Choroid plexus epithelial cell (primary cell): Measurements from ENCODE around the gene ASB13.

Source experiments
- DNase-seq: peaks from one replicate; pipeline ENCODE4 v3.0.0-alpha.2; 2010; ENCODE audit warnings: low read depth
- H3K4me3 ChIP-seq: 2 replicates; pipeline ENCODE4 v1.5.1; 2011; ENCODE audit warnings: low read depth, mild to moderate bottlenecking, control low read depth, low read length, moderate library complexity
- TF ChIP-seq, protein P1 (sequence below): conservative IDR thresholded peaks from 2 replicates; pipeline ENCODE4 v1.5.1; 2011; ENCODE audit warnings: low read depth, mild to moderate bottlenecking, control low read depth, inconsistent platforms, low read length, moderate library complexity

ASB13 gene

DNA sequence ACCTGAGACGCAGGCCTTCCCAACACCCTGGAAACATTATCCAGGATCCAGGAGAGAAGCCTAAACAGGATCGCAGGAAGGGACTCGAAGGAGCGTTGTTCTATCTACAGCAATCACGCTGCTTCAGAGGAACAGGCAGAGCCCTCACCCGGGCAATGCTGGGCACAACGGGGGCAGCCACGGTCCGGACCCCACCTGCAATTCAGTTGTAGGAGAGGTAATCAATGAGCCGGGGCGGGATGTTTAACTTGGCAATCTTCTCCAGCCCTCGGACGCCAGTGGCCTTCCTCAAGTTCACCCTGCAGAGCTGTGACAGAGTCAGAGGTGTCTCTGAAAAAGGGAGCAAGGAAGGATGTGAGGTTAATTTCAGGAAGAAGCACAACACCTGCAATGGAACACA lies 25.9 kb downstream of the ASB13 start:
- no peak for DNase-seq
- TF ChIP-seq, protein P1, sequence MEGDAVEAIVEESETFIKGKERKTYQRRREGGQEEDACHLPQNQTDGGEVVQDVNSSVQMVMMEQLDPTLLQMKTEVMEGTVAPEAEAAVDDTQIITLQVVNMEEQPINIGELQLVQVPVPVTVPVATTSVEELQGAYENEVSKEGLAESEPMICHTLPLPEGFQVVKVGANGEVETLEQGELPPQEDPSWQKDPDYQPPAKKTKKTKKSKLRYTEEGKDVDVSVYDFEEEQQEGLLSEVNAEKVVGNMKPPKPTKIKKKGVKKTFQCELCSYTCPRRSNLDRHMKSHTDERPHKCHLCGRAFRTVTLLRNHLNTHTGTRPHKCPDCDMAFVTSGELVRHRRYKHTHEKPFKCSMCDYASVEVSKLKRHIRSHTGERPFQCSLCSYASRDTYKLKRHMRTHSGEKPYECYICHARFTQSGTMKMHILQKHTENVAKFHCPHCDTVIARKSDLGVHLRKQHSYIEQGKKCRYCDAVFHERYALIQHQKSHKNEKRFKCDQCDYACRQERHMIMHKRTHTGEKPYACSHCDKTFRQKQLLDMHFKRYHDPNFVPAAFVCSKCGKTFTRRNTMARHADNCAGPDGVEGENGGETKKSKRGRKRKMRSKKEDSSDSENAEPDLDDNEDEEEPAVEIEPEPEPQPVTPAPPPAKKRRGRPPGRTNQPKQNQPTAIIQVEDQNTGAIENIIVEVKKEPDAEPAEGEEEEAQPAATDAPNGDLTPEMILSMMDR = no peak
- no peak overlapping the region for H3K4me3 ChIP-seq

DNA sequence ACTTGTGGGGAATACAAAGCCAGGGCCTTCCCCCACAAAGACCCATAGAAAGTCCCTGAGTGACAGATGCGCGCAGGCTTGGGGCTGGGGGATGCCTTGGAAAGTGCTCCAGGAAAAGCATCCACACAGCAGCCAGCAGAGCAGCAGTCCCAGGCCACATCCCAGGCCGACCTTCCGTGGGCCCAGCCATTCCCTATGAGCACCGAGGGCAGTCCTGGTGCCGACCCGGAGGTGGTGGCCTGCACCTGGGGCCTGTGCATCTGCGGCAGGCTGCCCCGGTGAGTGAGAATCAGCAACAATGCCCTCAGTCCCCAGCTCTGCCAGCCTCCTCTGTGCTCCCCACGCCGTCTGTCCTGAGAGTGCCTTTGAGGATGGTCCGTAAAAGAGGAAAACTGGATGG lies 26.4 kb downstream of the ASB13 start:
- DNase-seq = no peak
- H3K4me3 ChIP-seq = no peak overlapping the region
- TF ChIP-seq, protein P1 = no peak

GRCh38 chr10:5639066-5639465 lies 27.3 kb downstream of the ASB13 start:
- H3K4me3 ChIP-seq = no peak overlapping the region
- TF ChIP-seq, protein P1 = no peak
- no peak for DNase-seq

DNA sequence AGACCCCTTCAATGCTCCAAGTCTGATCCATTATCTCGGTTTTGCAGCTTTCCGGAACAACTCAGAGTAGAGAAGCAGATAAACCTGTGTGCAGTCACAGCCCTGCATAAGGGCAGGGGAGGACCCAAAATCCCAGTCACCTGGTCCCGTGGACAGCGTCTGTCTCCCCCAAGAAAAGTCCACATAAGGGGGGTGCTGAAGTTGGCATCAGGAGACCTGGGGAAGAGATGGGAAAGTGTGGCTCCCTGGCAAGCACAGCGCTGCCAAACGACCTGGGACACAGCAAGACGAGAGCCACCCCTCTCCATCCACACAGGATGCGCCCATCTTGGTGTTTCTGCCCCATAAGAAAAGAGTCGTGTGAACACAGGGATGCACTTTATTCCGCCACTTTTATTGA lies 27.9 kb downstream of the ASB13 start:
- no peak for DNase-seq
- H3K4me3 ChIP-seq = no peak overlapping the region
- TF ChIP-seq, protein P1 = no peak

DNA sequence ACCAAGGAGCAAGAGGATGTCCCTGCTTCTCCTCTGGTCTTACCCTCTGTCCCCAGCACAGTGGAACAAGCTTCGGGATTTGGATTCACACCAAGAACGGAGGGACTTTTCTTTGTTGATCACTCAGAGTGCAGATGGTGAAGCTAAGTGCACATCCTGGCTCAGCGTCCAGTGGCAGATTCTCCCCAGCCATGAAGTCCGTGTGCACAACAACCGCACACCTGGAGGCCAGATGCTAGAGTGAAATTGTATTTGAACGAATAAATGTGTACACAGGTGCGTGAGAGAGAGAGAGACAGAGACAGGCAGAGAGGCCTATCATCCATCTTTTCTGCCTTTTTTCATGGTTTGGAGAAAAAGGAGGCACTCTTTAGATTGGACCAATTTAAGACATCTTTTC lies 31.5 kb downstream of the ASB13 start:
- no peak overlapping the region for H3K4me3 ChIP-seq
- TF ChIP-seq, protein P1 = no peak
- no peak for DNase-seq

- H3K4me3 ChIP-seq = no peak overlapping the region
- DNase-seq = no peak
- TF ChIP-seq, protein P1 = no peak
Observed at GRCh38 chr10:5633166-5633749, 33.1 kb downstream of the ASB13 start.

DNA sequence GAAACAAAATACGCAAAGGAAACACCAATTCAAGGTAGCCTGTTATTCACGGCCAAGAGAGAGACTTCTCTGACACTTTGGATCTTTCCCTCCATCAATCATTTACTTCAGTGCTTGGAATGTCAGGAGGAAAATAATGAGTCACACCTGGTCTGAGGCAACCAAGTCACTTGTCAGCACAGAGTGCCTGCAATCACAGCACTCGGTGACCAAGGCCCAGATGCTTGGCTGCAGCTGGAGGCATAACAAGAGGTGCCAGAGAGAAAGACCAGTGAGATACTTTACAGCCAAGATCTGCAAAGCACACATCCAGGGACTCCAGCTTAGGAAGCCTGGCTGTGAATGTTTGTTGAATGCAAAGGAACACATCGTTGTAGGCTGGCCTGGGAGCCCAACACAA lies 33.9 kb downstream of the ASB13 start:
- no peak overlapping the region for H3K4me3 ChIP-seq
- DNase-seq = no peak
- TF ChIP-seq, protein P1 = no peak
